HEK293 (cell line): Measurements from ENCODE around the gene C22orf39.

Source experiments
- GLIS2 ChIP-seq: fragments of 450-650 bp; formaldehyde crosslinking; IDR thresholded peaks from 2 replicates; pipeline ENCODE4 v1.5.1; 2016; ENCODE audit warnings: missing biosample characterization, missing genetic modification characterization
- KLF9 ChIP-seq: fragments of 450-650 bp; formaldehyde crosslinking; IDR thresholded peaks from 2 replicates; pipeline ENCODE4 v1.5.1; 2016; ENCODE audit warnings: missing biosample characterization, missing genetic modification characterization, low read depth
- MEIS1 ChIP-seq: sonication (generic); formaldehyde crosslinking; IDR thresholded peaks from 2 replicates; pipeline ENCODE4 v1.8.1; 2022; ENCODE audit warnings: missing genetic modification reagents, mild to moderate bottlenecking, borderline replicate concordance
- SCRT2 ChIP-seq: fragments of 450-650 bp; formaldehyde crosslinking; IDR thresholded peaks from 2 replicates; pipeline ENCODE4 v1.5.1; 2016; ENCODE audit warnings: missing biosample characterization, missing genetic modification characterization
- ZEB2 ChIP-seq: fragments of 450-650 bp; formaldehyde crosslinking; IDR thresholded peaks from 2 replicates; pipeline ENCODE4 v1.5.1; 2016; ENCODE audit warnings: missing biosample characterization, missing genetic modification characterization
- ZNF132 ChIP-seq: fragments of 450-650 bp; formaldehyde crosslinking; IDR thresholded peaks from 2 replicates; pipeline ENCODE4 v1.5.1; 2017; ENCODE audit warnings: missing biosample characterization, missing genetic modification characterization, borderline replicate concordance
- ZNF146 ChIP-seq: fragments of 450-650 bp; formaldehyde crosslinking; IDR thresholded peaks from 2 replicates; pipeline ENCODE4 v1.5.1; 2016; ENCODE audit warnings: missing biosample characterization, missing genetic modification characterization
- ZNF155 ChIP-seq: fragments of 450-650 bp; formaldehyde crosslinking; IDR thresholded peaks from 2 replicates; pipeline ENCODE4 v1.5.1; 2016; ENCODE audit warnings: missing biosample characterization, missing genetic modification characterization
- ZNF214 ChIP-seq: fragments of 450-650 bp; formaldehyde crosslinking; IDR thresholded peaks from 2 replicates; pipeline ENCODE4 v1.5.1; 2017; ENCODE audit warnings: missing biosample characterization, mild to moderate bottlenecking, missing genetic modification characterization, borderline replicate concordance
- ZNF292 ChIP-seq: fragments of 450-650 bp; formaldehyde crosslinking; IDR thresholded peaks from 2 replicates; pipeline ENCODE4 v1.5.1; 2016; ENCODE audit warnings: low read depth, missing biosample characterization, missing genetic modification characterization, borderline replicate concordance
- ZNF394 ChIP-seq: fragments of 450-650 bp; formaldehyde crosslinking; IDR thresholded peaks from 2 replicates; pipeline ENCODE4 v1.5.1; 2016; ENCODE audit warnings: missing biosample characterization, missing genetic modification characterization, mild to moderate bottlenecking, moderate library complexity, borderline replicate concordance
- ZNF530 ChIP-seq: fragments of 450-650 bp; formaldehyde crosslinking; IDR thresholded peaks from 2 replicates; pipeline ENCODE4 v1.5.1; 2016; ENCODE audit warnings: low read depth, missing biosample characterization, missing genetic modification characterization
- ZNF548 ChIP-seq: fragments of 450-650 bp; formaldehyde crosslinking; IDR thresholded peaks from 2 replicates; pipeline ENCODE4 v1.5.1; 2016; ENCODE audit warnings: missing biosample characterization, missing genetic modification characterization
- ZNF626 ChIP-seq: fragments of 450-650 bp; sonication (Bioruptor Pico); formaldehyde crosslinking; IDR thresholded peaks from 2 replicates; pipeline ENCODE4 v1.5.1; 2018; ENCODE audit warnings: missing biosample characterization, missing genetic modification characterization, inconsistent platforms
- ZNF645 ChIP-seq: fragments of 450-650 bp; formaldehyde crosslinking; IDR thresholded peaks from 2 replicates; pipeline ENCODE4; 2016; ENCODE audit warnings: missing biosample characterization, missing genetic modification characterization
- ZNF692 ChIP-seq: fragments of 450-650 bp; formaldehyde crosslinking; IDR thresholded peaks from 2 replicates; pipeline ENCODE4 v1.5.1; 2016; ENCODE audit warnings: missing biosample characterization, missing genetic modification characterization
- ZNF76 ChIP-seq: fragments of 450-650 bp; formaldehyde crosslinking; IDR thresholded peaks from 2 replicates; pipeline ENCODE4; 2016; ENCODE audit warnings: low read depth, missing biosample characterization, missing genetic modification characterization, borderline replicate concordance
- ZNF792 ChIP-seq: fragments of 450-650 bp; formaldehyde crosslinking; IDR thresholded peaks from 2 replicates; pipeline ENCODE4 v1.5.1; 2016; ENCODE audit warnings: missing biosample characterization, missing genetic modification characterization
- ZNF830 ChIP-seq: fragments of 450-650 bp; IDR thresholded peaks from 2 replicates; pipeline ENCODE4 v1.5.0; 2018; ENCODE audit warnings: missing biosample characterization, missing genetic modification characterization, low read depth, mild to moderate bottlenecking, moderate library complexity
- ZNF843 ChIP-seq: fragments of 450-650 bp; formaldehyde crosslinking; IDR thresholded peaks from 2 replicates; pipeline ENCODE4 v1.5.1; 2016; ENCODE audit warnings: missing biosample characterization, missing genetic modification characterization
- ZXDB ChIP-seq: fragments of 450-650 bp; formaldehyde crosslinking; IDR thresholded peaks from 2 replicates; pipeline ENCODE4 v1.5.1; 2016; ENCODE audit warnings: missing biosample characterization, missing genetic modification characterization
- TF ChIP-seq, protein P1 (sequence below): fragments of 450-650 bp; formaldehyde crosslinking; IDR thresholded peaks from 2 replicates; pipeline ENCODE4 v1.5.1; 2016; ENCODE audit warnings: missing biosample characterization, missing genetic modification characterization
- TF ChIP-seq, protein P2 (sequence below): IDR thresholded peaks from 2 replicates; pipeline ENCODE4 v1.6.1; 2011; ENCODE audit warnings: mild to moderate bottlenecking, low read depth, low read length, borderline replicate concordance
- TF ChIP-seq, protein P3 (sequence below): fragments of 450-650 bp; formaldehyde crosslinking; IDR thresholded peaks from 2 replicates; pipeline ENCODE4 v1.5.1; 2016; ENCODE audit warnings: missing biosample characterization, missing genetic modification characterization
- TF ChIP-seq, protein P4 (sequence below): fragments of 450-650 bp; formaldehyde crosslinking; IDR thresholded peaks from 2 replicates; pipeline ENCODE4 v1.5.1; 2016; ENCODE audit warnings: missing biosample characterization, missing genetic modification characterization
- TF ChIP-seq, protein P5 (sequence below): fragments of 450-650 bp; formaldehyde crosslinking; IDR thresholded peaks from 2 replicates; pipeline ENCODE4 v1.5.1; 2016; ENCODE audit warnings: missing biosample characterization, missing genetic modification characterization

Gene C22orf39

DNA sequence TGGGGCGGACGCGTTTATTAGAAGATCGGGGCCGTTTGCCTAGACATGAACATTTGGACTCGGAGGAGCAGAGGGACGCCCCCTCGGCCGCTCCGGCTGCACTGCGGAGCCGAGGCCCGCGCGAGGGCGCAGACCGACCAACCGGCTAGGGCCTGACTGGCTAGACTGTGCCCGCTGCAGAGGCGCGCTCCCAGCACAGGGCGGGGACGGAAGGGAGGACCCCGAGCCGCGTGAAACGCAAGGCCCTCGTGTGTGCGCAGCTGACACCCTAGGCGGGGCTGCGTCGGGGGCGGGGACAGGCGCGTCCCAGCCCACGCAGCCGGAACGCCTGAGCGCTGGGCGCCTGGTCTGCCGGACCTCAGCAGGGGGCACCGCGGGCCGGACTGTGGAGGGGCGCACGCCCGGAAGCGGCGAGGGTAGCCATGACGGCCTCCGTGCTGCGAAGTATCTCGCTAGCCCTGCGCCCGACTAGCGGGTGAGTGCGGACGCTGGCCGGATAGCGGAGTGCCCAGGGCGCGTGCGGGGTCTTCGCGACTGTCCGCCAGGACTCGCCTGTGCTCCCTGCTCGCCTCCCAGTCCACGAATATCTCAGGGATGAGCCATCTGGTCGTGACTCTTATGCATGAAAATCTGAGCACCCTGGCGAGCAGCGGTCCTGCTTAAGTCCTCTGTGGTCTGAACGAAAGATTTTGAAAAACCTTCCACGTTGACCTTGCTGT is 15.2 kb downstream of the C22orf39 start, which contains the start of gene MRPL40 (continued):
- TF ChIP-seq, protein P1, sequence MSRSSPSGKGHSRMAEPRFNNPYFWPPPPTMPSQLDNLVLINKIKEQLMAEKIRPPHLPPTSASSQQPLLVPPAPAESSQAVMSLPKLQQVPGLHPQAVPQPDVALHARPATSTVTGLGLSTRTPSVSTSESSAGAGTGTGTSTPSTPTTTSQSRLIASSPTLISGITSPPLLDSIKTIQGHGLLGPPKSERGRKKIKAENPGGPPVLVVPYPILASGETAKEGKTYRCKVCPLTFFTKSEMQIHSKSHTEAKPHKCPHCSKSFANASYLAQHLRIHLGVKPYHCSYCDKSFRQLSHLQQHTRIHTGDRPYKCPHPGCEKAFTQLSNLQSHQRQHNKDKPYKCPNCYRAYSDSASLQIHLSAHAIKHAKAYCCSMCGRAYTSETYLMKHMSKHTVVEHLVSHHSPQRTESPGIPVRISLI = no peak
- TF ChIP-seq ZNF692 (tag by site-specific recombination) (peak; percentile 86; the same call in 1 of the 2 replicates), ZNF548 (tag by site-specific recombination) (no peak), ZNF843 (peak; percentile 73), ZNF394 (tag by site-specific recombination) (peak; percentile 60; the same call in 1 of the 2 replicates), ZNF792 (no peak), ZNF830 (tag by site-specific recombination) (no peak), ZNF76 (peak; percentile 82), KLF9 (tag by site-specific recombination) (peak; percentile 93), ZNF292 (tag by site-specific recombination) (no peak), MEIS1 (no peak), ZNF626 (tag by site-specific recombination) (peak; percentile 86; the same call in 1 of the 2 replicates), ZEB2 (tag by site-specific recombination) (peak; percentile 91), SCRT2 (peak; percentile 37; the same call in 1 of the 2 replicates), ZXDB (peak; percentile 89), GLIS2 (tag by site-specific recombination) (peak; percentile 92), ZNF155 (tag by site-specific recombination) (no peak), ZNF645 (tag by site-specific recombination) (no peak; the same call in 1 of the 2 replicates), ZNF530 (tag by site-specific recombination) (no peak), ZNF132 (tag by site-specific recombination) (no peak), ZNF214 (no peak), ZNF146 (tag by site-specific recombination) (0 out of 2 replicates have a peak, but pooled peaks have one; percentile 23)
- TF ChIP-seq, protein P2, sequence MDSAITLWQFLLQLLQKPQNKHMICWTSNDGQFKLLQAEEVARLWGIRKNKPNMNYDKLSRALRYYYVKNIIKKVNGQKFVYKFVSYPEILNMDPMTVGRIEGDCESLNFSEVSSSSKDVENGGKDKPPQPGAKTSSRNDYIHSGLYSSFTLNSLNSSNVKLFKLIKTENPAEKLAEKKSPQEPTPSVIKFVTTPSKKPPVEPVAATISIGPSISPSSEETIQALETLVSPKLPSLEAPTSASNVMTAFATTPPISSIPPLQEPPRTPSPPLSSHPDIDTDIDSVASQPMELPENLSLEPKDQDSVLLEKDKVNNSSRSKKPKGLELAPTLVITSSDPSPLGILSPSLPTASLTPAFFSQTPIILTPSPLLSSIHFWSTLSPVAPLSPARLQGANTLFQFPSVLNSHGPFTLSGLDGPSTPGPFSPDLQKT = no peak; the same call in 1 of the 2 replicates
- TF ChIP-seq, protein P3, sequence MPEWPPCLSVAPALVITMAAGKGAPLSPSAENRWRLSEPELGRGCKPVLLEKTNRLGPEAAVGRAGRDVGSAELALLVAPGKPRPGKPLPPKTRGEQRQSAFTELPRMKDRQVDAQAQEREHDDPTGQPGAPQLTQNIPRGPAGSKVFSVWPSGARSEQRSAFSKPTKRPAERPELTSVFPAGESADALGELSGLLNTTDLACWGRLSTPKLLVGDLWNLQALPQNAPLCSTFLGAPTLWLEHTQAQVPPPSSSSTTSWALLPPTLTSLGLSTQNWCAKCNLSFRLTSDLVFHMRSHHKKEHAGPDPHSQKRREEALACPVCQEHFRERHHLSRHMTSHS (tag by site-specific recombination) = peak; percentile 30; the same call in 1 of the 2 replicates
- TF ChIP-seq, protein P4, sequence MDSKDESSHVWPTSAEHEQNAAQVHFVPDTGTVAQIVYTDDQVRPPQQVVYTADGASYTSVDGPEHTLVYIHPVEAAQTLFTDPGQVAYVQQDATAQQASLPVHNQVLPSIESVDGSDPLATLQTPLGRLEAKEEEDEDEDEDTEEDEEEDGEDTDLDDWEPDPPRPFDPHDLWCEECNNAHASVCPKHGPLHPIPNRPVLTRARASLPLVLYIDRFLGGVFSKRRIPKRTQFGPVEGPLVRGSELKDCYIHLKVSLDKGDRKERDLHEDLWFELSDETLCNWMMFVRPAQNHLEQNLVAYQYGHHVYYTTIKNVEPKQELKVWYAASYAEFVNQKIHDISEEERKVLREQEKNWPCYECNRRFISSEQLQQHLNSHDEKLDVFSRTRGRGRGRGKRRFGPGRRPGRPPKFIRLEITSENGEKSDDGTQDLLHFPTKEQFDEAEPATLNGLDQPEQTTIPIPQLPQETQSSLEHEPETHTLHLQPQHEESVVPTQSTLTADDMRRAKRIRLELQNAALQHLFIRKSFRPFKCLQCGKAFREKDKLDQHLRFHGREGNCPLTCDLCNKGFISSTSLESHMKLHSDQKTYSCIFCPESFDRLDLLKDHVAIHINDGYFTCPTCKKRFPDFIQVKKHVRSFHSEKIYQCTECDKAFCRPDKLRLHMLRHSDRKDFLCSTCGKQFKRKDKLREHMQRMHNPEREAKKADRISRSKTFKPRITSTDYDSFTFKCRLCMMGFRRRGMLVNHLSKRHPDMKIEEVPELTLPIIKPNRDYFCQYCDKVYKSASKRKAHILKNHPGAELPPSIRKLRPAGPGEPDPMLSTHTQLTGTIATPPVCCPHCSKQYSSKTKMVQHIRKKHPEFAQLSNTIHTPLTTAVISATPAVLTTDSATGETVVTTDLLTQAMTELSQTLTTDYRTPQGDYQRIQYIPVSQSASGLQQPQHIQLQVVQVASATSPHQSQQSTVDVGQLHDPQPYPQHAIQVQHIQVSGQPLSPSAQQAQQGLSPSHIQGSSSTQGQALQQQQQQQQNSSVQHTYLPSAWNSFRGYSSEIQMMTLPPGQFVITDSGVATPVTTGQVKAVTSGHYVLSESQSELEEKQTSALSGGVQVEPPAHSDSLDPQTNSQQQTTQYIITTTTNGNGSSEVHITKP (tag by site-specific recombination) = peak; percentile 97
- TF ChIP-seq, protein P5, sequence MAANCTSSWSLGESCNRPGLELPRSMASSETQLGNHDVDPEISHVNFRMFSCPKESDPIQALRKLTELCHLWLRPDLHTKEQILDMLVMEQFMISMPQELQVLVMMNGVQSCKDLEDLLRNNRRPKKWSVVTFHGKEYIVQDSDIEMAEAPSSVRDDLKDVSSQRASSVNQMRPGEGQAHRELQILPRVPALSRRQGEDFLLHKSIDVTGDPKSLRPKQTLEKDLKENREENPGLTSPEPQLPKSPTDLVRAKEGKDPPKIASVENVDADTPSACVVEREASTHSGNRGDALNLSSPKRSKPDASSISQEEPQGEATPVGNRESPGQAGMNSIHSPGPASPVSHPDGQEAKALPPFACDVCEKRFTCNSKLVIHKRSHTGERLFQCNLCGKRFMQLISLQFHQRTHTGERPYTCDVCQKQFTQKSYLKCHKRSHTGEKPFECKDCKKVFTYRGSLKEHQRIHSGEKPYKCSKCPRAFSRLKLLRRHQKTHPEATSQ = peak; percentile 99
